Measurements from ENCODE around the gene ASTL. TPM values are rescaled to one million over a fixed set of nuclear protein-coding genes. Genes with fewer than 3 reads are reported as not detected.
A peak's percentile ranks its signal among the peaks of the same experiment; 100 is the strongest.

ASTL gene
- total and polyA plus RNA-seq, 4 donors: not detected

- TF ChIP-seq HNF4A (conservative IDR thresholded peaks at IDR 0.05) (no peak), RXRA (IDR thresholded peaks at IDR 0.05) (peak in 1 of 2 donors; percentile 58), FOXA2 (IDR thresholded peaks at IDR 0.05) (no peak), EGR1 (IDR thresholded peaks at IDR 0.05; ENCODE audit: low read depth in 2 of 2) (no peak), HNF4G (IDR thresholded peaks at IDR 0.05) (no peak)
- TF ChIP-seq, protein P1, sequence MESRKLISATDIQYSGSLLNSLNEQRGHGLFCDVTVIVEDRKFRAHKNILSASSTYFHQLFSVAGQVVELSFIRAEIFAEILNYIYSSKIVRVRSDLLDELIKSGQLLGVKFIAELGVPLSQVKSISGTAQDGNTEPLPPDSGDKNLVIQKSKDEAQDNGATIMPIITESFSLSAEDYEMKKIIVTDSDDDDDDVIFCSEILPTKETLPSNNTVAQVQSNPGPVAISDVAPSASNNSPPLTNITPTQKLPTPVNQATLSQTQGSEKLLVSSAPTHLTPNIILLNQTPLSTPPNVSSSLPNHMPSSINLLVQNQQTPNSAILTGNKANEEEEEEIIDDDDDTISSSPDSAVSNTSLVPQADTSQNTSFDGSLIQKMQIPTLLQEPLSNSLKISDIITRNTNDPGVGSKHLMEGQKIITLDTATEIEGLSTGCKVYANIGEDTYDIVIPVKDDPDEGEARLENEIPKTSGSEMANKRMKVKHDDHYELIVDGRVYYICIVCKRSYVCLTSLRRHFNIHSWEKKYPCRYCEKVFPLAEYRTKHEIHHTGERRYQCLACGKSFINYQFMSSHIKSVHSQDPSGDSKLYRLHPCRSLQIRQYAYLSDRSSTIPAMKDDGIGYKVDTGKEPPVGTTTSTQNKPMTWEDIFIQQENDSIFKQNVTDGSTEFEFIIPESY (IDR thresholded peaks at IDR 0.05): no peak
- Histone ChIP-seq H3K27me3 (ENCODE audit: control insufficient read depth in 4 of 4, insufficient read depth in 4 of 4, low read length in 3 of 4) (no peaks in the 10 kb centered on the region), H3K9ac (ENCODE audit: low read depth in 1 of 2, low read length in 2 of 2) (no peak overlapping the region), H3K36me3 (ENCODE audit: control insufficient read depth in 4 of 4, insufficient read depth in 3 of 4, low read depth in 1 of 4, low read length in 3 of 4) (no peaks in the 10 kb centered on the region), H3K9me3 (ENCODE audit: control insufficient read depth in 4 of 4, low read length in 3 of 4) (no peaks in the 10 kb centered on the region), H3K27ac (ENCODE audit: low read depth in 1 of 2, low read length in 2 of 2) (no peak overlapping the region), H3K4me3 (ENCODE audit: low read depth in 1 of 3, low read length in 3 of 3) (no peak overlapping the region), H3K4me1 (ENCODE audit: control insufficient read depth in 4 of 4, insufficient read depth in 4 of 4, low read length in 3 of 4) (peaks cover 0 to 7% (median 0%) of the 10 kb centered on the region in 4 donors)
- WGBS: 83% methylated on average over 9 of the region's 9 CpGs
- DNase-seq (ENCODE audit: low spot score): peak; percentile 31
These were observed 55.0 kb downstream of the ASTL start for GRCh38 chr2:96083064-96083939.

DNA sequence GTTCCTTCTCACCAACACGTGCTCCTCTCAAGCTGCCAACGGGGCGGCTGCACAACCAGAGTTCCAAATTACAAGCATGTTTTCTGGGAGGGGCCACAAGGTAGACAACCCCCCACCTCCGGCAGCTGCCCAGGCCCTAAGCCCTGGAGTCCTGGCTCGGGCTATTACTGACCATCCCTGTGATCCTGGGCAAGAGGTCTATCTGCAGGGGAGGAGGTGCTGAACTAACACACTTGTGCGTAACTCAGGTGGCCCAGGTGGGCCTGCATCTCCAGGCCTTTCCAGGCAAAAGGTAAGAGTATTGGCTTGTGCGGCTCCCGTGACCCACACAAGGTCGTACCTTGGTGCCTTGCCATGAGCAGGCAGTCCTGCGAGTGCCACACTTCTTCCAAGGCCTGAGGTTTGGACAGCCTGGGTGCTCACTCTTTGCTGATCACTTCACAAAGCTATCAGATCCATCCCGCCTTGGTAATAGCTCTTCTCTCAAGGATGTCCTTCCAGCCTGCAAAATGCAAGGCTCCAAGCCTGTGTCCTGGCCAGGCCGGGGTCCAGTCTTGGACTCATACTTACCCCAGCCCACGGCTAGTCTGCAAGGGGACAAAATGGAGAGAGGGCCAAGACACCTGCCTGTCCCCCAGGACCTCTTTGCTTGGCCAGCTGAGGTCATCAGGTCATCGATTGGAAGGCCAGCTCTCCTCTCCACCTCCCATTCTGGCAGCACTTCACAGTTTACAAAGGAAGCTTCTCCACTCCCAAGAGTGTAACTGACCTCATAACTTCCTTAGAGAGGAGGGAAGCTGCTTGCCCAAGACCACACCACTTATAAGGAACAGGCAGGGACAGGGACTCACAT lies 55.9 kb downstream of the ASTL start:
- DNase-seq (ENCODE audit: low spot score): peak; percentile 26
- Histone ChIP-seq H3K9me3 (ENCODE audit: control insufficient read depth in 4 of 4, low read length in 3 of 4) (no peaks in the 10 kb centered on the region), H3K9ac (ENCODE audit: low read depth in 1 of 2, low read length in 2 of 2) (no peak overlapping the region), H3K4me1 (ENCODE audit: control insufficient read depth in 4 of 4, insufficient read depth in 4 of 4, low read length in 3 of 4) (peaks cover 0 to 7% (median 0%) of the 10 kb centered on the region in 4 donors), H3K4me3 (ENCODE audit: low read depth in 1 of 3, low read length in 3 of 3) (no peak overlapping the region), H3K36me3 (ENCODE audit: control insufficient read depth in 4 of 4, insufficient read depth in 3 of 4, low read depth in 1 of 4, low read length in 3 of 4) (no peaks in the 10 kb centered on the region), H3K27me3 (ENCODE audit: control insufficient read depth in 4 of 4, insufficient read depth in 4 of 4, low read length in 3 of 4) (no peaks in the 10 kb centered on the region), H3K27ac (ENCODE audit: low read depth in 1 of 2, low read length in 2 of 2) (no peak overlapping the region)
- WGBS: 90% methylated on average over 14 of the region's 14 CpGs
- TF ChIP-seq RAD21 (IDR thresholded peaks at IDR 0.05): no peak

DNA sequence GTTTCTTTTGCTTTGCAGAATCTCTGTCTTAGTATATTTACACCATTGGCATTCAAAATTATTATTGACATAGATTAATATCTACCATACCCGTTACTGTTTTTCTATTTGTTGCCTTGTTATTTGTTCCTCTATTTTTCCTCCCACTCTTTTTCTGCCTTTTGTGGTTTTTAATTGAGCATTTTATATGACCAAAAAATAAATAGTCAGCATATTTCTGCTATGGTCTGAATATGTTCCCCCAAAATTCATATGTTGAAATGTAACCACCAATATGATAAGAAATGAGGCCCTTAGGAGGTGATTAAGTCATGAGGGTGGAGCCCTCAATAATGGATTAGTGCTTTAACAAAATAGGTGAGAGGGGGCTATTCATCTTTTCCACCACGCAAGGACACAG lies 57.3 kb downstream of the ASTL start:
- WGBS: 90% methylated on average over 2 of the region's 2 CpGs
- no peak overlapping the region for H3K4me3 ChIP-seq (ENCODE audit: low read depth in 1 of 3, low read length in 3 of 3)
- no peaks in the 10 kb centered on the region for H3K36me3 ChIP-seq (ENCODE audit: control insufficient read depth in 4 of 4, insufficient read depth in 3 of 4, low read depth in 1 of 4, low read length in 3 of 4)
- no peak for DNase-seq (ENCODE audit: low spot score)
- H3K27me3 ChIP-seq (ENCODE audit: control insufficient read depth in 4 of 4, insufficient read depth in 4 of 4, low read length in 3 of 4): no peaks in the 10 kb centered on the region
- H3K9me3 ChIP-seq (ENCODE audit: control insufficient read depth in 4 of 4, low read length in 3 of 4): peaks cover 0 to 2% (median 1%) of the 10 kb centered on the region in 4 donors
- H3K27ac ChIP-seq (ENCODE audit: low read depth in 1 of 2, low read length in 2 of 2): no peak overlapping the region
- H3K9ac ChIP-seq (ENCODE audit: low read depth in 1 of 2, low read length in 2 of 2): no peak overlapping the region
- peaks cover 0 to 7% (median 0%) of the 10 kb centered on the region in 4 donors for H3K4me1 ChIP-seq (ENCODE audit: control insufficient read depth in 4 of 4, insufficient read depth in 4 of 4, low read length in 3 of 4)
- no peak for TF ChIP-seq YY1 (IDR thresholded peaks at IDR 0.05)
- no peak for TF ChIP-seq GABPA (IDR thresholded peaks at IDR 0.05 in 1 of 2, conservative IDR thresholded peaks at IDR 0.05 in 1 of 2)
- TF ChIP-seq TAF1 (conservative IDR thresholded peaks at IDR 0.05): no peak
- TF ChIP-seq, protein P2, sequence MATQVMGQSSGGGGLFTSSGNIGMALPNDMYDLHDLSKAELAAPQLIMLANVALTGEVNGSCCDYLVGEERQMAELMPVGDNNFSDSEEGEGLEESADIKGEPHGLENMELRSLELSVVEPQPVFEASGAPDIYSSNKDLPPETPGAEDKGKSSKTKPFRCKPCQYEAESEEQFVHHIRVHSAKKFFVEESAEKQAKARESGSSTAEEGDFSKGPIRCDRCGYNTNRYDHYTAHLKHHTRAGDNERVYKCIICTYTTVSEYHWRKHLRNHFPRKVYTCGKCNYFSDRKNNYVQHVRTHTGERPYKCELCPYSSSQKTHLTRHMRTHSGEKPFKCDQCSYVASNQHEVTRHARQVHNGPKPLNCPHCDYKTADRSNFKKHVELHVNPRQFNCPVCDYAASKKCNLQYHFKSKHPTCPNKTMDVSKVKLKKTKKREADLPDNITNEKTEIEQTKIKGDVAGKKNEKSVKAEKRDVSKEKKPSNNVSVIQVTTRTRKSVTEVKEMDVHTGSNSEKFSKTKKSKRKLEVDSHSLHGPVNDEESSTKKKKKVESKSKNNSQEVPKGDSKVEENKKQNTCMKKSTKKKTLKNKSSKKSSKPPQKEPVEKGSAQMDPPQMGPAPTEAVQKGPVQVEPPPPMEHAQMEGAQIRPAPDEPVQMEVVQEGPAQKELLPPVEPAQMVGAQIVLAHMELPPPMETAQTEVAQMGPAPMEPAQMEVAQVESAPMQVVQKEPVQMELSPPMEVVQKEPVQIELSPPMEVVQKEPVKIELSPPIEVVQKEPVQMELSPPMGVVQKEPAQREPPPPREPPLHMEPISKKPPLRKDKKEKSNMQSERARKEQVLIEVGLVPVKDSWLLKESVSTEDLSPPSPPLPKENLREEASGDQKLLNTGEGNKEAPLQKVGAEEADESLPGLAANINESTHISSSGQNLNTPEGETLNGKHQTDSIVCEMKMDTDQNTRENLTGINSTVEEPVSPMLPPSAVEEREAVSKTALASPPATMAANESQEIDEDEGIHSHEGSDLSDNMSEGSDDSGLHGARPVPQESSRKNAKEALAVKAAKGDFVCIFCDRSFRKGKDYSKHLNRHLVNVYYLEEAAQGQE (IDR thresholded peaks at IDR 0.05): no peak
- no peak for TF ChIP-seq FOXA1 (IDR thresholded peaks at IDR 0.05)
- TF ChIP-seq EGR1 (IDR thresholded peaks at IDR 0.05; ENCODE audit: low read depth in 2 of 2): no peak
- TF ChIP-seq, protein P3, sequence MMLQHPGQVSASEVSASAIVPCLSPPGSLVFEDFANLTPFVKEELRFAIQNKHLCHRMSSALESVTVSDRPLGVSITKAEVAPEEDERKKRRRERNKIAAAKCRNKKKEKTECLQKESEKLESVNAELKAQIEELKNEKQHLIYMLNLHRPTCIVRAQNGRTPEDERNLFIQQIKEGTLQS (IDR thresholded peaks at IDR 0.05): no peak
- TF ChIP-seq HNF4G (IDR thresholded peaks at IDR 0.05): no peak
- no peak for TF ChIP-seq HNF4A (conservative IDR thresholded peaks at IDR 0.05)
- TF ChIP-seq SP1 (IDR thresholded peaks at IDR 0.05): no peak
- no peak for TF ChIP-seq NR2F2 (IDR thresholded peaks at IDR 0.05)
- no peak for TF ChIP-seq CTCF (IDR thresholded peaks at IDR 0.05; ENCODE audit: low read depth, low read length, missing input control)
- no peak for TF ChIP-seq FOXA2 (IDR thresholded peaks at IDR 0.05)

Data from liver (tissue), 9 donors.